HUES6 (cell line): ENCODE data around the gene RER1.

Experiments used
- H3K27ac ChIP-seq: 2 replicates; pipeline ENCODE4 v1.7.0; 2013; ENCODE audit warnings: low read depth, mild to moderate bottlenecking, low read length, inconsistent platforms
- H3K27me3 ChIP-seq: 2 replicates; pipeline ENCODE4 v1.6.1; 2013; ENCODE audit warnings: low read length; ENCODE audit not compliant: control insufficient read depth, insufficient read depth
- H3K36me3 ChIP-seq: 2 replicates; pipeline ENCODE4 v1.6.1; 2013; ENCODE audit warnings: low read length; ENCODE audit not compliant: control insufficient read depth, insufficient read depth
- H3K4me1 ChIP-seq: 2 replicates; pipeline ENCODE4 v1.6.1; 2013; ENCODE audit warnings: low read length; ENCODE audit not compliant: control insufficient read depth, insufficient read depth
- H3K4me3 ChIP-seq: 2 replicates; pipeline ENCODE4 v1.5.1; 2013; ENCODE audit warnings: low read depth, low read length
- H3K9ac ChIP-seq: one replicate; pipeline ENCODE4 v1.6.1; 2013; ENCODE audit warnings: mild to moderate bottlenecking, low read length
- H3K9me3 ChIP-seq: 2 replicates; pipeline ENCODE4 v1.6.1; 2013; ENCODE audit warnings: low read depth, low read length; ENCODE audit not compliant: control insufficient read depth, insufficient read depth

Gene RER1

GRCh38 chr1:2396476-2396875 lies 4.8 kb downstream of the RER1 start:
- H3K4me1 ChIP-seq = no peaks in the 10 kb centered on the region; the same call in 1 of the 2 replicates
- peaks cover 77% of the 10 kb centered on the region for H3K36me3 ChIP-seq
- H3K4me3 ChIP-seq = no peak overlapping the region
- H3K27ac ChIP-seq = no peak overlapping the region
- no peaks in the 10 kb centered on the region for H3K27me3 ChIP-seq
- no peak overlapping the region for H3K9ac ChIP-seq
- no peaks in the 10 kb centered on the region for H3K9me3 ChIP-seq

GRCh38 chr1:2397007-2397679 lies 5.5 kb downstream of the RER1 start:
- Histone ChIP-seq H3K9ac (no peak overlapping the region), H3K27me3 (no peaks in the 10 kb centered on the region), H3K36me3 (peaks cover 83% of the 10 kb centered on the region)

GRCh38 chr1:2398871-2399270 lies 7.2 kb downstream of the RER1 start:
- no peaks in the 10 kb centered on the region for H3K27me3 ChIP-seq
- peaks cover 92% of the 10 kb centered on the region for H3K36me3 ChIP-seq
- no peak overlapping the region for H3K27ac ChIP-seq
- no peaks in the 10 kb centered on the region for H3K4me1 ChIP-seq
- H3K9me3 ChIP-seq = no peaks in the 10 kb centered on the region
- no peak overlapping the region for H3K9ac ChIP-seq
- no peak overlapping the region for H3K4me3 ChIP-seq

More at GRCh38 chr1:2397007-2397679, 5.5 kb downstream of the RER1 start:
- Histone ChIP-seq H3K4me1 (no peaks in the 10 kb centered on the region; the same call in 1 of the 2 replicates), H3K27ac (no peak overlapping the region), H3K9me3 (no peaks in the 10 kb centered on the region), H3K4me3 (no peak overlapping the region)

GRCh38 chr1:2399890-2400575 lies 8.4 kb downstream of the RER1 start:
- H3K36me3 ChIP-seq = peaks cover 93% of the 10 kb centered on the region
- no peaks in the 10 kb centered on the region for H3K9me3 ChIP-seq
- H3K9ac ChIP-seq = no peak overlapping the region

GRCh38 chr1:2400576-2400909 lies 8.9 kb downstream of the RER1 start:
- H3K27me3 ChIP-seq = no peaks in the 10 kb centered on the region
- H3K36me3 ChIP-seq = peaks cover 93% of the 10 kb centered on the region

More at GRCh38 chr1:2399890-2400575, 8.4 kb downstream of the RER1 start:
- Histone ChIP-seq H3K27me3 (no peaks in the 10 kb centered on the region), H3K4me1 (no peaks in the 10 kb centered on the region), H3K4me3 (no peak overlapping the region), H3K27ac (no peak overlapping the region)

GRCh38 chr1:2400950-2401649 lies 9.5 kb downstream of the RER1 start:
- H3K4me3 ChIP-seq = no peak overlapping the region
- no peak overlapping the region for H3K27ac ChIP-seq
- H3K4me1 ChIP-seq = no peaks in the 10 kb centered on the region
- H3K36me3 ChIP-seq = peaks cover 92% of the 10 kb centered on the region
- H3K9ac ChIP-seq = no peak overlapping the region
- no peaks in the 10 kb centered on the region for H3K9me3 ChIP-seq
- H3K27me3 ChIP-seq = no peaks in the 10 kb centered on the region

More at GRCh38 chr1:2400576-2400909, 8.9 kb downstream of the RER1 start:
- H3K27ac ChIP-seq = no peak overlapping the region
- no peaks in the 10 kb centered on the region for H3K9me3 ChIP-seq
- no peaks in the 10 kb centered on the region for H3K4me1 ChIP-seq
- no peak overlapping the region for H3K4me3 ChIP-seq
- H3K9ac ChIP-seq = no peak overlapping the region

- no peak overlapping the region for H3K4me3 ChIP-seq
- H3K9ac ChIP-seq = no peak overlapping the region
- H3K36me3 ChIP-seq = peaks cover 93% of the 10 kb centered on the region
- H3K27me3 ChIP-seq = no peaks in the 10 kb centered on the region
- no peaks in the 10 kb centered on the region for H3K9me3 ChIP-seq
- H3K27ac ChIP-seq = no peak overlapping the region
- no peaks in the 10 kb centered on the region for H3K4me1 ChIP-seq
These were observed 10.8 kb downstream of the RER1 start for GRCh38 chr1:2402420-2402819.

- H3K27ac ChIP-seq = no peak overlapping the region
- peaks cover 91% of the 10 kb centered on the region for H3K36me3 ChIP-seq
- H3K27me3 ChIP-seq = no peaks in the 10 kb centered on the region
- no peaks in the 10 kb centered on the region for H3K9me3 ChIP-seq
- H3K9ac ChIP-seq = no peak overlapping the region
- H3K4me1 ChIP-seq = no peaks in the 10 kb centered on the region
- H3K4me3 ChIP-seq = no peak overlapping the region
These were observed 11.6 kb downstream of the RER1 start for GRCh38 chr1:2403273-2403672.

GRCh38 chr1:2404142-2404889 lies 12.7 kb downstream of the RER1 start:
- H3K27ac ChIP-seq = no peak overlapping the region
- no peaks in the 10 kb centered on the region for H3K9me3 ChIP-seq
- H3K4me3 ChIP-seq = no peak overlapping the region
- no peaks in the 10 kb centered on the region for H3K4me1 ChIP-seq
- H3K36me3 ChIP-seq = peaks cover 91% of the 10 kb centered on the region
- H3K27me3 ChIP-seq = no peaks in the 10 kb centered on the region
- H3K9ac ChIP-seq = no peak overlapping the region

- Histone ChIP-seq H3K27me3 (no peaks in the 10 kb centered on the region), H3K9ac (no peak overlapping the region), H3K27ac (no peak overlapping the region), H3K4me1 (no peaks in the 10 kb centered on the region), H3K36me3 (peaks cover 89% of the 10 kb centered on the region), H3K9me3 (no peaks in the 10 kb centered on the region), H3K4me3 (no peak overlapping the region)
These were observed 13.4 kb downstream of the RER1 start for GRCh38 chr1:2404890-2405511.
